Upper lobe of left lung (tissue), 6 donors: ENCODE data around the gene SLC39A2. TPM values are rescaled to one million over a fixed set of nuclear protein-coding genes. Genes with fewer than 3 reads are reported as not detected.

Experiments
- ATAC-seq, 2 donors: fragments of 200-7000 bp; cut with Tn5 transposase; one replicate each; pipeline ENCODE4 v1.9.1; 2022; ENCODE audit warnings: mild to moderate bottlenecking in 2 of 2, moderate library complexity in 2 of 2; ENCODE audit not compliant: low FRiP score in 2 of 2
- DNase-seq, 2 donors: peaks; one replicate each; pipeline ENCODE4 v3.0.0-alpha.2; 2019 to 2020
- H3K27ac ChIP-seq, 4 donors: fragments of 200-600 bp; sonication (generic); one replicate each; pipeline ENCODE4 v1.5.1; 2016 to 2019
- H3K27me3 ChIP-seq, 4 donors: fragments of 200-600 bp; sonication (generic); one replicate each; pipeline ENCODE4 v1.5.1; 2017 to 2019
- H3K36me3 ChIP-seq, 4 donors: fragments of 200-600 bp; sonication (generic); one replicate each; pipeline ENCODE4 v1.5.1; 2016 to 2019
- H3K4me1 ChIP-seq, 4 donors: fragments of 200-600 bp; sonication (generic); one replicate each; pipeline ENCODE4 v1.5.1; 2018 to 2019
- H3K4me3 ChIP-seq, 4 donors: fragments of 200-600 bp; sonication (generic); one replicate each; pipeline ENCODE4 v1.5.1; 2017 to 2019; ENCODE audit warnings: mild to moderate bottlenecking in 2 of 4, moderate library complexity in 1 of 4
- H3K9me3 ChIP-seq, 4 donors: fragments of 200-600 bp; sonication (generic); one replicate each; pipeline ENCODE4 v1.5.1; 2018 to 2019
- EP300 ChIP-seq, 4 donors: sonication (generic); formaldehyde crosslinking; IDR thresholded peaks; one replicate each; pipeline ENCODE4 v1.5.1; 2017; ENCODE audit warnings: antibody characterized with exemption in 4 of 4, control low read depth in 2 of 4
- POLR2A ChIP-seq, 4 donors: fragments of 450-650 bp; IDR thresholded peaks; one replicate each; pipeline ENCODE4 v1.5.1; 2016 to 2017; ENCODE audit warnings: antibody characterized with exemption in 4 of 4, mild to moderate bottlenecking in 2 of 4
- POLR2AphosphoS5 ChIP-seq, 2 donors: sonication (generic); formaldehyde crosslinking; IDR thresholded peaks; one replicate each; pipeline ENCODE4 v1.5.1; 2017; ENCODE audit warnings: antibody characterized with exemption in 2 of 2
- WGBS, 2 donors: methylation state at CpG; one replicate each; pipeline ENCODE4 v1.1.5; 2017 to 2018; 5-methylcytosine and 5-hydroxymethylcytosine counted together
- small RNA-seq, 4 donors: library from RNA; depleted of rRNA; stranded (forward); fragments of <200 nt; gene quantifications; one replicate each; pipeline ENCODE3, GENCODE V24; 2016
- total RNA-seq, 6 donors: library from RNA; depleted of rRNA in 4 of 6; stranded (reverse); fragments of >200 nt in 4 of 6; gene quantifications; one replicate each; pipeline versions ENCODE4 v1.1.0 to v1.2.1, GENCODE V29; 2016 to 2021
- TF ChIP-seq, protein P1 (sequence below), 6 experiments: fragments of 450-650 bp in 4 of 6; fragments of 200-600 bp in 2 of 6; sonication (generic) in 2 of 6; IDR thresholded peaks; one replicate each; pipeline ENCODE4 v1.5.1; 2016 to 2019; ENCODE audit warnings: antibody characterized with exemption in 6 of 6
- donor health status: DM: no; HTN: no; CAD: no; lungs with moderate emphysema.
- donor health status: DM: no; HTN: yes; CAD: no; lungs with severe emphysema.

The SLC39A2 gene
- total RNA-seq, 6 donors from 2014 or later, result 0.30 TPM; not detected in 5

DNA sequence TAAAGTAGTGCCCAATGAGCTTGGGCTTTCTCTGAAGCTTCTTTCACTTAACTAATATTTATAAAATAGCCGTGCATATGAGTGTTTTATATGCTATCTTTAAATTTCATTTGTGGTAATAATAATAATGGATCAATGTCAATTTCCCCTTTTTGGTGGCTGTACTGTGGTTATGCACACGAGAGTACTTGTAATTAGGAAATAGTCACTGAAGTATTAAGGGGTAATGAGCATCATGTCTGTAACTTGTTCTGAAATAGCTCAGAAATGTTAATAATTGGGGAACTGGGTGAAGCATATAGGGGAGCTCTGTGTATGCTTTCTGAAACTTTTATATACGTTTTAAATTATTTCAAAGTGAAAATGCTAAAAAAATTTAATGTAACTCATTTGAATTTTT is 51.5 kb downstream of the SLC39A2 start:
- H3K36me3 ChIP-seq, result no peaks in the 10 kb centered on the region
- DNase-seq (no peak), ATAC-seq (no peak)
- 62 to 76% methylated on average over 3 of the region's 3 CpGs for WGBS, 2 donors
- no peak overlapping the region for H3K4me3 ChIP-seq
- no peaks in the 10 kb centered on the region for H3K9me3 ChIP-seq
- peaks cover 8 to 17% (median 12%) of the 10 kb centered on the region in 4 donors for H3K4me1 ChIP-seq
- no peaks in the 10 kb centered on the region for H3K27me3 ChIP-seq
- TF ChIP-seq EP300 (IDR thresholded peaks at IDR 0.05) (no peak), POLR2A (IDR thresholded peaks at IDR 0.05) (no peak), POLR2AphosphoS5 (IDR thresholded peaks at IDR 0.05) (no peak)
- TF ChIP-seq, protein P1, sequence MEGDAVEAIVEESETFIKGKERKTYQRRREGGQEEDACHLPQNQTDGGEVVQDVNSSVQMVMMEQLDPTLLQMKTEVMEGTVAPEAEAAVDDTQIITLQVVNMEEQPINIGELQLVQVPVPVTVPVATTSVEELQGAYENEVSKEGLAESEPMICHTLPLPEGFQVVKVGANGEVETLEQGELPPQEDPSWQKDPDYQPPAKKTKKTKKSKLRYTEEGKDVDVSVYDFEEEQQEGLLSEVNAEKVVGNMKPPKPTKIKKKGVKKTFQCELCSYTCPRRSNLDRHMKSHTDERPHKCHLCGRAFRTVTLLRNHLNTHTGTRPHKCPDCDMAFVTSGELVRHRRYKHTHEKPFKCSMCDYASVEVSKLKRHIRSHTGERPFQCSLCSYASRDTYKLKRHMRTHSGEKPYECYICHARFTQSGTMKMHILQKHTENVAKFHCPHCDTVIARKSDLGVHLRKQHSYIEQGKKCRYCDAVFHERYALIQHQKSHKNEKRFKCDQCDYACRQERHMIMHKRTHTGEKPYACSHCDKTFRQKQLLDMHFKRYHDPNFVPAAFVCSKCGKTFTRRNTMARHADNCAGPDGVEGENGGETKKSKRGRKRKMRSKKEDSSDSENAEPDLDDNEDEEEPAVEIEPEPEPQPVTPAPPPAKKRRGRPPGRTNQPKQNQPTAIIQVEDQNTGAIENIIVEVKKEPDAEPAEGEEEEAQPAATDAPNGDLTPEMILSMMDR (IDR thresholded peaks at IDR 0.05), result no peak
- no peak overlapping the region for H3K27ac ChIP-seq

Small RNA genes lying within 50 kb of the gene (small RNA-seq; reads per million reads assigned to genes)
- 0 reads per million in 4 donors for gene RN7SL189P

Other genes starting within 250 kb of the SLC39A2 start
- not detected for gene EDDM3B, start 230.9 kb upstream of the SLC39A2 start, total RNA-seq
- gene RNASE6, start 218.0 kb upstream of the SLC39A2 start, total RNA-seq, result 10 to 100 TPM in 4 of 6 donors, 1 to 10 TPM in 2; 3.0 to 29.9 (median 15.2) TPM
- gene RNASE1, start 196.4 kb upstream of the SLC39A2 start, total RNA-seq, result 1,000 to 10,000 TPM in 2 of 6 donors, 100 to 1,000 TPM in 4; 229 to 1,558 (median 860) TPM
- gene RNASE3, start 107.9 kb upstream of the SLC39A2 start, total RNA-seq, result under 1 TPM in 3 of 6 donors, not detected in 3; 0.43 to 0.76 (median 0.51) TPM
- gene RNASE2, start 43.8 kb upstream of the SLC39A2 start, total RNA-seq, result 1 to 10 TPM in 5 of 6 donors, not detected in 1; 1.3 to 8.3 (median 4.9) TPM
- gene METTL17, start 9.3 kb upstream of the SLC39A2 start, total RNA-seq, result 100 to 1,000 TPM in 1 of 6 donors, 10 to 100 TPM in 5; 39.2 to 202 (median 59.4) TPM
- gene NDRG2, start 25.8 kb downstream of the SLC39A2 start, total RNA-seq, result 100 to 1,000 TPM in 2 of 6 donors, 10 to 100 TPM in 4; 69.7 to 280 (median 90.8) TPM
- gene TPPP2, start 30.9 kb downstream of the SLC39A2 start, total RNA-seq, result not detected
- not detected for gene RNASE13, start 35.5 kb downstream of the SLC39A2 start, total RNA-seq
- not detected for gene RNASE7, start 43.1 kb downstream of the SLC39A2 start, total RNA-seq
- gene RNASE8, start 58.5 kb downstream of the SLC39A2 start, total RNA-seq, result not detected
- 10 to 100 TPM; 24.8 to 74.4 (median 36.0) TPM for gene ARHGEF40, start 71.0 kb downstream of the SLC39A2 start, total RNA-seq
- 10 to 100 TPM; 46.1 to 97.5 (median 56.3) TPM for gene ZNF219, start 99.4 kb downstream of the SLC39A2 start, total RNA-seq
- gene TMEM253, start 101.8 kb downstream of the SLC39A2 start, total RNA-seq, result 1 to 10 TPM in 2 of 6 donors, under 1 TPM in 1, not detected in 3; 0.94 to 3.4 (median 1.4) TPM
- not detected for gene OR5AU1, start 156.8 kb downstream of the SLC39A2 start, total RNA-seq